NCI-H345 treated with DMSO at 0.1 percent for 48 hours (cell line): ENCODE measurements around the gene LANCL3.

Source experiments
- DNase-seq: peaks from one replicate; lab custom pipeline; 2025; ENCODE audit not compliant: unreplicated experiment; lab: John Stamatoyannopoulos, UW

LANCL3 gene

GRCh38 chrX:37678574-37678973 lies 107.1 kb downstream of the LANCL3 start:
- DNase-seq = no peak

- no peak for DNase-seq
These were observed 107.8 kb downstream of the LANCL3 start for GRCh38 chrX:37679230-37679629.

GRCh38 chrX:37679888-37680287 lies 108.4 kb downstream of the LANCL3 start:
- DNase-seq = no peak

- no peak for DNase-seq
These were observed 113.0 kb downstream of the LANCL3 start for GRCh38 chrX:37684426-37684825.

- DNase-seq = no peak
These were observed 113.5 kb downstream of the LANCL3 start for GRCh38 chrX:37684973-37685372.

- peak; percentile 11 for DNase-seq
These were observed 114.2 kb downstream of the LANCL3 start, which contains the start of gene XK for GRCh38 chrX:37685381-37686359. Gene XK (plus strand): TSS chrX:37685791. CDS start chrX:37685962, 171 bp downstream.

GRCh38 chrX:37686369-37686995 lies 115.0 kb downstream of the LANCL3 start:
- DNase-seq = no peak

- DNase-seq = no peak
These were observed 115.5 kb downstream of the LANCL3 start for GRCh38 chrX:37686996-37687395.

GRCh38 chrX:37690119-37690518 lies 118.7 kb downstream of the LANCL3 start:
- DNase-seq = no peak

- DNase-seq = no peak
These were observed 121.5 kb downstream of the LANCL3 start for GRCh38 chrX:37692918-37693317.

- DNase-seq = no peak
These were observed 125.8 kb downstream of the LANCL3 start for GRCh38 chrX:37697169-37697760.

GRCh38 chrX:37701588-37701987 lies 130.1 kb downstream of the LANCL3 start:
- DNase-seq = no peak

- DNase-seq = no peak
These were observed 140.5 kb downstream of the LANCL3 start for GRCh38 chrX:37711991-37712390.

- DNase-seq = no peak
These were observed 141.0 kb downstream of the LANCL3 start for GRCh38 chrX:37712458-37712857.

- DNase-seq = no peak
These were observed 143.0 kb downstream of the LANCL3 start for GRCh38 chrX:37714479-37714878.

GRCh38 chrX:37716602-37717001 lies 145.1 kb downstream of the LANCL3 start:
- DNase-seq = no peak

GRCh38 chrX:37717708-37718107 lies 146.2 kb downstream of the LANCL3 start:
- DNase-seq = no peak

GRCh38 chrX:37722595-37722994 lies 151.1 kb downstream of the LANCL3 start:
- DNase-seq = no peak

- DNase-seq = no peak
These were observed 154.9 kb downstream of the LANCL3 start for GRCh38 chrX:37726346-37726745.
